GM03348 (cell line): ENCODE results near the gene STX1B.

Source experiments
- DNase-seq: peaks from one replicate; pipeline ENCODE4 v3.0.0; 2012; ENCODE audit warnings: low spot score

STX1B gene

GRCh38 chr16:30996324-30996984, 14.0 kb downstream of the STX1B start:
- peak; percentile 53 for DNase-seq

GRCh38 chr16:30995927-30996323, 14.5 kb downstream of the STX1B start:
- DNase-seq: no peak

DNA sequence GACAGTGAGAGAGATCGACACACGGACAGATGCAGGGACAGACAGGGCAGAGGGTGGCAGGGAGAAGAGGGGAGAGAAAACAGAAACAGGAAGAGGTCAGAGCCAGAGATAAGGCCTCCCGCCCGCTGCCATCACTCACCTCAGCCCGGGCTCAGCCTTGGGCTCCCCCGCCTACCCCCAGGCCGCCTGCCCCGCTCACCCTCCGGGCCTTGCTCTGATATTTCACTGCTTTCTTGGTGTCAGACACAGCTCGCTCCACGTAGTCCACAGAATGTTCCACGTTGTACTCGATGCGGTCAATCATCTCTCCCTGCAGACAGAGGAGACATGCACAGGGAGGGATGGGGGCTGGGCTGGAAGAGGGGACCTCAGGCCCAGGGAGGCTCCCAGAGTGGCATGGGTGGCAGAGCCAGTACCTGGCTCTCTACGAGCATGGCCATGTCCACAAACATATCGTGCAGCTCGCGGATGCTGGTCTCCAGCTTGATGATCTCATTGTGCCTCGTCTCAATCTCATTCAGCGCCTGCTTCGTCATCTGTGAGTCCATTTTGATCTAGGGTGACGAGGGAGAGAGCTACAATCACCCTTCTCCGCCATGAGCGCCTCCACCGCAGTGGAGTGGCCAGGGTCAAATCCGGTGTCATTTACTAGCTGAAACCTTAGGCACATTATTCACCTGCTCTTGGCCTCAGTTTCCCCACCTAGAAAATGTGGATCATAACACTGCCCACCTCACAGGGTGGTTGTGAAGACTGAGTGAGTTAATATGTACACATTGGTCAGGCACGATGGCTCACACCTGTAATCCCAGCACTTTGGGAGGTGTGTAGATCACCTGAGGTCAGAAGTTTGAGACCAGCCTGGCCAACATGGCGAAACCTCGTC, 17.3 kb downstream of the STX1B start:
- no peak for DNase-seq

- no peak for DNase-seq
Observed at GRCh38 chr16:30992276-30992780, 18.1 kb downstream of the STX1B start.

GRCh38 chr16:30991052-30991451, 19.4 kb downstream of the STX1B start:
- no peak for DNase-seq

- DNase-seq: no peak
Observed at GRCh38 chr16:30990105-30990504, 20.3 kb downstream of the STX1B start.

- DNase-seq: no peak
Observed at GRCh38 chr16:30989469-30990047, 20.9 kb downstream of the STX1B start.

DNA sequence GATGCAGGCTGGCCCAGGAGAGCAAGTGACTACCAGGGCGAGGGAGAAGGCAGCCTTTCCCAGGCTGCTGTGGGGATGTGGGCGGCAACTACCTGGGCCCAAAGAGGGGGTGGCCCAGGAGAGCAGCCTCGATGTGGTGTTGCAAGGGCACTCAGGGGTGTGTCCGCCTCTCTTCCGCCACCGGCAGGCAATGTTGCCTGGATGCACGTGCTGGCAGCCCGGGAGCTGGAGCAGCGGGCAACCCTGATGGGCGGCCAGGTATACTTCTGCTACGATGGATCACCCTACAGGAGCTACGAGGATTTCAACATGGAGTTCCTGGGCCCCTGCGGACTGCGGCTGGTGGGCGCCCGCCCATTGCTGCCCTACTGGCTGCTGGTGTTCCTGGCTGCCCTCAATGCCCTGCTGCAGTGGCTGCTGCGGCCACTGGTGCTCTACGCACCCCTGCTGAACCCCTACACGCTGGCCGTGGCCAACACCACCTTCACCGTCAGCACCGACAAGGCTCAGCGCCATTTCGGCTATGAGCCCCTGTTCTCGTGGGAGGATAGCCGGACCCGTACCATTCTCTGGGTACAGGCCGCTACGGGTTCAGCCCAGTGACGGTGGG, 22.8 kb downstream of the STX1B start:
- DNase-seq: no peak

- no peak for DNase-seq
Observed at GRCh38 chr16:30986129-30986991, 24.1 kb downstream of the STX1B start.

GRCh38 chr16:30985401-30986128, 24.9 kb downstream of the STX1B start:
- DNase-seq: peak; percentile 54

GRCh38 chr16:30984669-30985400, 25.6 kb downstream of the STX1B start, which contains the start of gene HSD3B7:
TSS of gene HSD3B7 (plus strand) at chr16:30985207. CDS start at chr16:30985659, 452 bp downstream.
- peak; percentile 97 for DNase-seq

DNA sequence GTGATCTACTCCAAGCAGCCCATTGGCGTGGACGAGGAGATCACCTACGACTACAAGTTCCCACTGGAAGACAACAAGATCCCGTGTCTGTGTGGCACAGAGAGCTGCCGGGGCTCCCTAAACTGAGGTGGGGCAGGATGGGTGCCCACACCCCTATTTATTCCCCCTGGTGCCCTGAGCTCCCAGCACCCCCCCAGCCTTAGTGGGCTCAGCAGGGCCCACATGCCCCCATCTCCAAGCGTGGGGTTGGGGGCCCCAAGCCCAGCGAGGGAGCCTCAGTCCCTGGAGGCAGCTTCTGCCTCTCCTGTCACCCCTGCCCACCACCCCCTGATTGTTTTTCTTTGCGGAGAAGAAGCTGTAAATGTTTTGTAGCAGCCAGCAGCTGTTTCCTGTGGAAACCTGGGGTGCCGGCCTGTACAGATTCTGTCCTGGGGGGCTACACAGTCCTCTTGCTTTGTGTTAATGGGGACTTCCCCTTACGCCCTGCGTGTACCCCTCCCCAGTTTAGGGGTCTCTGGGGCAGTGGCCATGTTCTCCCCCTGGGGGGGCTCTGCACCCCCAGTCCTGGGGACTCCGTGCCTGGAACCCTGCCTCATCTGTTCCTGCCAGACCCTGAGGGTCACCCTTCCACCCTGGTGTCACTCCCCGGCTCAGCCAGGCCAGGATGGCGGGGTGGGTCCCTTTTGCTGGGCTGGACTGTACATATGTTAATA, 26.4 kb downstream of the STX1B start:
- no peak for DNase-seq

DNA sequence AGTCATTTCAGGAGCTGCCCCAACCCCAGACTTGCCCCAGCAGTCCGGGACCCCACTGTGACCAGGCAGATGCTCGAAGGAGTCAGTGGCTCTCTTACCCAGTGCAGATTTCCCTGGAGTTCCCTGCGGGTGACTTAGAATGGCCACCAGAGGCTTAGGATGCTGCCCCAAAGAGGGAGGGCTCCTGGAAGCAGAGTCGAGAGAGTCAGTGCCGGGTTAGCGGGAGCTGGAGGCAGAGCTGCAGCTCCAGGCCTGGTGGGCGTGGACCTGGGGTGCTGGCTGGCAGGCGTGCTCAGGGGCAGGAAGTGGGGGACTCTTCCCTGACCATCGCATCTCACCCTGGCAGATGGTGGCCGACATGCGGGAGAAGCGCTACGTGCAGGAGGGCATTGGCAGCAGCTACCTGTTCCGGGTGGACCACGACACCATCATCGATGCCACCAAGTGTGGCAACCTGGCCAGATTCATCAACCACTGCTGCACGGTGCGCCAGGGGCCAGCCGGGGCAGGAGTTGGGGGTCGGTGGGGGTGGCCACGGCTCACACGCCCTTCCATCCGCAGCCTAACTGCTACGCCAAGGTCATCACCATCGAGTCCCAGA, 27.0 kb downstream of the STX1B start:
- DNase-seq: no peak

DNA sequence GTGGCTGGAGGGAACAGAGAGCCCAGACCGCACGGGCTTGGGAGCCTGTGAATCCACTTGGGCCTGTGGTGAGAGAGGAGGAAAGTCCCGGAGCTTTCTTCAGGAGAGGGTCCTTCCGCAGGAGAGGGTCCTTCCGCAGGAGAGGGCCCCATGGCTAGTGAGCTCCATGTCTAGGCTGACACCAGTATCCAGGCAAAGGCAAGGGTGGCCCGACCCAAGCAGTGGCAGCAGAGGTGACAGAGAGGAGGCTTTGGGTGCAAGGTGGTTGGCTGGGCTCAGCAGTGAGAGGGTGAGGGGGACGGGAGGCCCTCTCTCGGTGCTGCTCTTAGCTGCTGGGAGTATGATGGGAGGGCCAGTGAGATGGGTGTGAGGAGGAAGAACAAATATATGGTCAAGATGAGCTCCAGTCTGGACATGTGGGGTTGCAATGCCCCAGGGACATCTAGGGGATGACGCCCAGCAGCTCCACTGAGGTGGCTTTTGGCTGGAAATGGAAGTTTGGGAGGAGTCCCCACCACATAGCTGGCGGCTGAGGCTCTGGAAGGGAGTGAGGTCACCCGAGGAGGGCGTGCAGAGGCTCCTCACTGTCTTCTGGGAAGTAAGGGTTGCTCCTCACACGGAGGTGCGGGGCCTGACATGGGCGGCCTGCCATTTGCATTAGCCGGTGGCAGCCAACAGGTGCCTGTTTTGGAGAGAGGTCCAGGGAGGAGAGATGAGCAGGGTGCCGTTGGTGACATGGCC, 27.7 kb downstream of the STX1B start:
- DNase-seq: peak; percentile 87

DNA sequence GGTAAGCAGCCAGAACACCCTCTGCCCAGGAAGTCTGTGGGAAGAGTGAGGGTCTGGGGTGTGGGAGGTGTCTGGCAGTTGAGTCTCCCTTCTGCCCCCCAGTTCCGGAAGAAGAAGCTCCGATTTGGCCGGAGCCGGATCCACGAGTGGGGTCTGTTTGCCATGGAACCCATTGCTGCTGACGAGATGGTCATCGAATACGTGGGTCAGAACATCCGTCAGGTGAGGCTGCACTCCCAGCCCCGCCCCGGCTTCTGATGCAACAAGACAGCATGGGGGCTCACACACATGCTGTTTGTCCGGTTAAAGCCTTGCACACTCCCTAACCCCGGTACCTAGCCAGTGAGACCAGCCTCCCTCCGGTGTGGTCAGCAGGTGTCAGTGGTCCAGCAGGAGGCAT, 29.5 kb downstream of the STX1B start:
- DNase-seq: no peak

- DNase-seq: no peak
Observed at GRCh38 chr16:30980434-30980833, 30.0 kb downstream of the STX1B start.

- no peak for DNase-seq
Observed at GRCh38 chr16:30980023-30980371, 30.4 kb downstream of the STX1B start.
